OCI-M2 (cell line): Measurements from ENCODE around the gene TULP4.

Source experiments
- DNase-seq: peaks from one replicate; lab custom pipeline; 2025; ENCODE audit not compliant: unreplicated experiment; lab: John Stamatoyannopoulos, UW

The TULP4 gene

DNA sequence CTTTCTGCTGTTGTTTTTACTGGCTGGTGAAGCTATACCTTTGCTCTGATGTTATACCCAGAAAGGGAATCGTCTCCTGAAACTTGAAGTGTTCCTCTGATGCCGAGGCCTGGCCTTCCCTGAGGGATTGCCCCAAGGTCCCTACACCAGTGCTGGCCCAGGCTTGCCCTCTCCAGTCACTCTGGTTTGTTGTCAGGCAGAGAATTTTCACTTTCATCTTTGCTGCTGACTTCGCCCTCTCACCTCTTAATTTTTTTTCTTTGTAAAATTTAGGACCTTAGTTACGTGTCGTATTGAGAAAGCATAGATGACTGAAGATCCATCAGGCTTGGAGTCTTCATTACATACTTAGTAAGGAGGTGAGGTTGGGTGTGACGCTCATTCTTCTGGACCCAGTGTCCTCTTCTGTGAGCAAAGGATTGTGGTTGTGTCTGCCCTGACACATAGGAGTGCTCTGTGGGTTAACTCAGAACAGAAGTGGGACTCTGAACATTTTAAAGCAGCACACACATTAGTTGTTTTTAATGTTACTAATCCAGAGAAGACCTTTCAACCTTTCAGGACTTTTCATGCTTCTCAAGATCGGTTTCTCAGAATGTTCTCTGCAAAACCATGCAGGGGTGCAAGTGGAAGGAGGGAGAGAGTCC lies 45.4 kb downstream of the TULP4 start:
- no peak for DNase-seq

DNA sequence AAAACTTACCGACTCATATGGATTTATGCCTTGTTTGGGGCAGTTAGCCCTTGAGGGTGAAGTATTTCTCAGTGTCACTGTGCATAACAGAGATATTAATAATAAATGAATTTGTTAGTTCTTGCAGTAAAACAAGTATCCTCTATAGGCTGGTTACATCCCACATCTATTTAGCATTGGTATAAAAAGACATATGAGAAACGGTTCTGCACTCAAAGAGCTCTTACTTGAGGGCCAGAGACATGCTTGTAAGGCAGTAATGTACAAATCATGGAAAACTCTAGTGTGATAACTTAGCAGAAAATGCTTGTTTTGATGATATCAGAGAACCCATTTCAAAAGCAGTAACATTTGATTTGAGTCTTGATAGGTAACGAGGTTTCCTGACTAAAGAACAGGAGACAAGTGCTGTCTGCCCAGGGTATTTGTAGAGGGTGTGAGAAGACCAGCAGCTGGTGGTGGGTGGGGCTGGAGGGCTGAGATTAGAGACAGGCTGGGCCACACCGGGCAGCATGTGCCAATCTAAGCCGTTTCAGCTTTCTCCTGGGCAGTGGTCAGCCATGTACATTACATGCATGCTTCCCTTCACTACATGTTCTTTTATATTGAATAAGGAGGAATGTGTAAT lies 46.3 kb downstream of the TULP4 start:
- no peak for DNase-seq

DNA sequence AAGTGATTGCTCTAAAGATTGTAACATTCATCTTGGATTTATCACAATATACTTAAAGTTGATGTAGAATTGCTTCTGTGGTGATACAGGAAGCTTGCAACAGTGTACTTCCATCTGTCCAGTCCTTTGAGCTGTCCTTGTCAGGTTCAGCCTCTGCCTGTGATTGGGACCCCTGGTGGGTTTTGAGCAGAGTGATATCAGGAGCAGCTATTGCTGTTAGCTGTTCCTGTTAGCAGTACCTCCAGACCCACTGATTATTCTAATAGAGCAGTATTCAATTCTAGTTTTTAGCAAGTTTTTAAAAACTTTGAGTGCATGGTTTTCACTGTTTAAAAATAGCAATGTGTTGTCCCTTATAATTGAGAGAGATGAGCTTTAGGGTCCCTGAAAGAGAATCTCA lies 48.8 kb downstream of the TULP4 start:
- no peak for DNase-seq

DNA sequence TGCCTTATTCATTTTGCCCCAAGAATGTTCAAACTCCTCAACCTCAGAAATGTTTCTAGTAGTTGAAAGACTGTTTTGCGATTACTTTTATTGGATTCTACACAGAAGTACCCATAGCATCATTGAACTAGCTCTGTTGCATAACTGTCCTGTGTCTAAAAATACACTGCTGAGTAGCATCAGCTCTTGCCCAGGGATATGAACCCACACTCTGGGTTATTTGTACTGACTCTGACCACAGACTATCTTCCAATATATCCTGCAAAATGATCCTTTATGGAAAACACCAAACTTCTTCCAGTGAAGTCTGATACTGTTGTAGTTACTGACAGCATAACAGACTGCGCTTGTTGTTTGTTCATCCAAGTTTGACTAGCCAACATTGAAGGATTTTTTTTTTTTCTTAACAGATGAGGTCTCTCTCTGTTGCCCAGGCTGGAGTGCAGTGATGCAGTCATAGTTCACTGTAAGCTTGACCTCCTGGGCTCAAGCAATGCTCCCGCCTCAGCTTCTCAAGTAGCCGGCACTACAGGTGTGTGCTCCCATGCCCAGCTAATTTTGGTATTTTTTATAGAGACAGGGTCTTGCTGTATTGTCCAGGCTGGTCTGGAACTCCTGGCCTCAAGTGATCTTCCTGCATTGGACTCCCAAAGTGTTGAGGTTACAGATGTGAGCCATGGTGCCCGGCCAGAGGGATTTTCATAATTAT lies 49.9 kb downstream of the TULP4 start:
- DNase-seq: no peak

DNA sequence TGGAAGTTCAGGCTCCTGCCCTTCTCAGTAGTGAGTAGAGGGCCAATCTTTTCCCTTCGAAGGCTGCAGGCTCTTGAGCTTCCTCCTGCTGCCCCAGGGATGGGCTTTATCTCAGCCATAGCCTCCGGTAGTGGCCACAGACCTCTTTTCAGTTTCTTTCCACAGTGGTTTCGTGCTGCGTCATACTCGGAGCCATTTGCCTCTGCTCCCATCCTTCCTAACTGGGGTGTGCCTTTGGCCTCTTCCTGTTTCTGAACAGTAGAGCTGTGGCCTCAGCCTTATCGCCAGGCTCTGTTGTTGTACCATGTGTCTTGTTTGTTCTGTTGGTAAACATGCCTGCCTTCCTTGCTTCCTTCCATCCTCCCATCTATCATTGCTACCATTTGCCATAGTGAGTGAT lies 54.1 kb downstream of the TULP4 start:
- DNase-seq: peak; percentile 16

DNA sequence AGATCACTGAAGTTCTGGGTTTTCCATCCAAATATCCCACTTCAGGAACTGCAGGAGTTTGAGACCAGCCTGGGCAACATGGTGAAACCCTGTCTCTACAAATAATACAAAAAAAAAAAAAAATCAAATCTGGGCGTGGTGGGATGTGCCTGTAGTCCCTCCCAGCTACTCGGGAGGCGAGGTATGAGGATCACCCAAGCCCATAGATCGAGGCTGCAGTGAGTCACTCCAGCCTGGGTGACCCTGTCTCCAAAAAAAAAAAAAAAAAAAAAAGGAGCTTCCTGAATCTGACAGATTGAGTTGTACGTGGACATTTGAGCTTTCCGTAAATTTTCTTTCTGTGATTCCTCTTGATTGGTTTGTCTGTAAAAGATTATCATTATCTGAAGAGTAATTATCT lies 55.6 kb downstream of the TULP4 start:
- no peak for DNase-seq

DNA sequence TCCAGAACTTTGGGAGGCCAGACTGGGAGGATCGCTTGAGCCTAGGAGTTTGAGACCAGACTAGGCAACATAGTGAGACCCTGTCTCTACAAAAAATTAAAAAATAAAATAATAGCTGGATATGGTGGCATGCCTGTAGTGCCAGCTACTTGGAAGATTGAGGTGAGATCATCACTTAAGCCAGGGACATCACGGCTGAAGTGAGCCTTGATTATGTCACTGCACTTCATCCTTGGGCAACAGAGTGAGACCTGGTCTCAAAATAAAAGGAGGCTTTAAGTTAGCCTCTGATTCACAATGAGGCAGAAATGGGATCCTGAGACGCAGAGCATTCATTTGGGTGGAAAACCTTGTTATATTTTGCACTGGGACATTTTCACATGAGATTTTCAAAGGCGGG lies 57.0 kb downstream of the TULP4 start:
- DNase-seq: no peak

DNA sequence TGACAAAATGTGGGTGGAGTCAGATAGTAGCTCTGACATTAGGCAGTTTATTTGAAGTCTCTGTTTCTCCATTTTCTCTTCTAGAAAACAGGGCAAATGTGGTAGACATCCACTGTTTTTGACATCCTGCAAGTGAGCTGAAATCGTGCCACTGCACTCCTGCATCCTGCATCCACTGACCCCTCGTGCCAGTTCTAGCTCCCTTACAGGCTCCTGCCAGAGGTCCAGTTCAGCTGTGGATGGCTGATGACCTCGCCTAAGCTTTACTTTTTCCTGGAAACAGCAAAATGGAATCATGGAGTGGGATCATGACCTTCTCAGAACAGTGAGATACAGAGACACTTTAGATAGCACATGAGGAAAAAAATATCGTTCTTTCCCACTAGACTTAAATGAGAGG lies 58.5 kb downstream of the TULP4 start:
- no peak for DNase-seq

DNA sequence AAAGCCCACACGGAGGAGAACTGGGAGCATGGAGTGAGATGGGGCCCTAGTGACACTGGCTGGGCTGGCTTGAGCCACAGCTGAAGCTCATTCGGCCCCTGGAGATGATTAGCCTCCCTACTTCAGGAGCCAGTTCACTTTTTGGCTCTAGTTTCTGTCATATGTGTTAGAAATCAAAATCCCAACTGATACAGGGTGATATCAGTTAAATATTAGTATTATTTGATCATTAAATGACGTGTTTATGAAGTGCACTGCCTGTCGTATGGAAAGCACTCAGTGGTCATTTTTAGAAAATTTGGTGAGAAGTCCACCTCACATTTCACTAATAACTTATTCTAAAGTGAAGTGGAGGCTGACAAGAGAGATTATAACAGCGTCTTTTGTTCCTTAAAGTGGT lies 59.0 kb downstream of the TULP4 start:
- DNase-seq: no peak

DNA sequence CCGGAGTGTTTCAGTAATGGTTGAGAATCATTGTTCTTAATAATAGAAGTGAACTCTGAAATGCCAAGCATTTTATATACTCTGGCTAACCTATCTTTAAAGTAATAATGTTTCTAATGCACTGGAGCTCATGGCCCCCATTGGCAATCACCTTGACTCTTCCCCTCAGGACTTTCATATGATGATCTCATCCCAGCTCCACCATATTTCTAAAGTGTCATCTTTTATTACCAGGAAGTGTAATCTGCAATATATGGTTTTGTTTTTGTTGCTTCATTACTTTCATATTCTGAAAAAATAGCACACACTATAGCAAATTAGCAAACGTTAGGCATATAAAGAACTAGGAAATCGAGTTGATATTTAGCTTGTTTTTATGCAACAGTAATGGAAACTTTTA lies 60.3 kb downstream of the TULP4 start:
- DNase-seq: no peak

DNA sequence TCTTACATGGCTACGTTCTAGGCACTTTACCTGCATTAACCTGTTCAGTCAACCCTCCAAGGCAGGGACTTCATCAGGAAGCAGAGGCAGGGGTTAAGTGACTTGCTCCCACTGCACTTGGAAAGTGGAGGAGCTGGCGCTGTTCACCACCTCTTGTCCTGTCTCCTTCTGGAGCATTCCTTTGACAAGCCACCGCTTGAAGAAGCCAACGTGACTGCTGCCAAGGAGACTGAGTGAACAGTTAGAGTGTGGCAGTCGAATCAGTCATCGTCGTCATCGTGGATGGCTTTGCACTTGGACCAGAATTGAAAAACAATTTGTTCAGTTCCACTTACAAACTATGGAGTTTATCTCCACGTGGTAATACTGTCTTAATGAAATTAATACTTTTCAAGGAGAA lies 60.9 kb downstream of the TULP4 start:
- no peak for DNase-seq

DNA sequence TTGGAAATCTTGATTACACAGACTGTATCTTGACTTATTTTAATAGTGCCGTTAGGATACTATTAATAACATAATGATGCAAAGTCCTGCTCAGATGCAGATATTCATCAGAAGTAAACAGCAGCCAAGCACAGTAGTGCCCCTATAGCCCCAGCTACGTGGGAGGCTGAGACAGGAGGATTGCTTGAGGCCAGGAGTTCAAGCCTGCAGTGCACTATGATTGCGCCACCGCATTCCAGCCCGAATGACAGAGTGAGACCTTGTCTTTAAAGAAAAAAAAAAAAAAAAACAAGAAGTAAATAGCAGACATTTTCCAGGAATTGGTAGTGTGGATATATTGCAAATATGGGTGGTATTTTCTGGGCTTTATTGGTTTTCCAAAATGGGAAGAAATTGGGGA lies 61.8 kb downstream of the TULP4 start:
- no peak for DNase-seq

DNA sequence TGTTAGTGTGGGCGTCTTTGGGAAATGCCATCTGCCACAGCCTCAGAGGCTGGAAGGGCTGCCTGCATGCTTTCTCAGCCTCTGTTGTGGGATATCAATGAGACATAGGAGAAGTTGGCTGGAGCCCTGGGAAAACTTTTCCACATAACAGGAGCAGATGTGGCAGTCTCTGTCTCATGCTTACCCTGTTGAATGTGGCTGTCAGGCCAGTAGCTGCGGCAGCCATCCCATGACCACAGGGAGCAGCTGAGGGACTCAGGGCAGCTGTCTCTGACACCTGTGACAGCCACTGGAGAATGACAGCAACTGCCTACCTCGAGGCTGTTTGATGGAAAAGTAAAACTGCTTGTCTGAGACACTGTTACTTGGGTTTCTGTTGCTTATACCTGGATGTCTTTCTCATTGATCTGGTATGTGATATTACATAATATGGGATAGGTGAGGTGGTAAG lies 64.4 kb downstream of the TULP4 start:
- DNase-seq: no peak

DNA sequence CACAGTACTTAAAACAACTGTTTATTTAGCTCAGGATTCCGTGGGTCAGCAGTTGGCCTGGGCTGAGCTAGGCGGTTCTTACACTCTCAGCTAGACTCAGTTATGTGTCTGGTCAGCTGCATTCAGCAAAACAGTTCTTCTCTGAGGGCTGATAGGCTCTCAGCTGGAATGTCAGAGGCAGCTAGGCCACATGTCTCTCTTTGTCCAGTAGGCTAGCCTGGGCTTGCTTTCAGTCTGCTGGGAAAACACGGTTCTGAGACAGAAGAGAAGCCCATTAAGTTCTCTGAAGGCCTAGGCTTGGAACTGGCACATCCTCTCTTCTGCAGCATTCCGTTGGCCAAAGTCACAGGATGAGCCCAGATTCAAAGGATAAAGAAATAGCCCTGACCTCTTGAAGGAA lies 65.6 kb downstream of the TULP4 start:
- DNase-seq: no peak

DNA sequence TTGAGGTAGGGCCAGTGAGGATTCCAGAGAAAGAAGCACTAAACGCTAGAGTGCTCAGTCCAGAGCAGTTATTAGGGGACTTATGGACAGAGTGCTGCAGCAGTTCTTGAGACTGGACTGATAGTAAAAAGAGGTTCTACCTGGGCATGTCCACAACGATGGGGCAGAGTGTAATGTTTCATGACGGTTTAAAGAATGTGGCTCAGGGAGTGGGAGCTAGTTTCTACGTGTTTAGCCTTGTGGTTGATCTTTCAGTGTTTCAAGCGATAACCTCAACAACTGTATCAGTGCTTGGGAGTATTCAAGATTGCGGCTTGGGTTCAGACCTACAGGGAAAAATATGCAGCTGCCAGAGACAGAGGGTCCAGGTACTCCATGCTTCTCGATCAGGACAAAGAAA lies 67.1 kb downstream of the TULP4 start:
- no peak for DNase-seq

DNA sequence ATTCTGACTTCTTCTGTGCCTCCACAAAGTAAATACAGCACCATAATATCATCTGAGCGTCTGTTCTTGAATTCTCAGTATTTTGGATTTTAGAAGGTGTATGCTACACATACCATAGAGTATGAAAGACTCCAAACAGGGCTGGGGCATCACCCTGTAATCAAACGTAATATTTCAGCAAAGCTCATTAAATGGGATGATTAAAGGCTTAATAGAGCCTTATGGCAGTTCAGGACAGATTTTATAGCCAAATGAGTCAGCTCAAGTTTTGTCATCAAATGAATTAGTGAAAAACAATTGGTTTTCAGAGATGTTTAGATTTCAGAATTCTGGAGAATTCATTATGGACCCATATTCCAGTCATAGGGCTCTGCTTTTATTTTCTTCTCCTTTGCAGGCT lies 68.9 kb downstream of the TULP4 start:
- no peak for DNase-seq

DNA sequence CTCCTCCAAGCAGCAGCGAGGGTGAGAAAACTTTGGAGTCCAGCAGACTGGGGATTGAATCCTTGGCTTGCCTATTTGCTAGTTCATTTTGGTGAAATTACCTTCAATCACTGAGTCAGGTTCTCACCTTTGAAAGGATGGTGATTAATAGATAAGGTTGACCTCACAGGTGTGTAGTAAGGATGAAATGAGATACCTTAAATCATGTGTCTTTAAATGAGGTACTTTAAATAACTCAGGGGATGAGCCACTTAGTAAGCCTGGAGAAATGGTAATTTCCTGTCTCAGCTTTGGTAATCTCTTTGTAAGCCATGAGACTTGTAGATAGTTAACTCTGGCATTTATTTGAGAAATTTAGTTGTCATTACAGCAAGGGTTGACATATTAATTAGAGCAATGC lies 70.2 kb downstream of the TULP4 start:
- DNase-seq: no peak

DNA sequence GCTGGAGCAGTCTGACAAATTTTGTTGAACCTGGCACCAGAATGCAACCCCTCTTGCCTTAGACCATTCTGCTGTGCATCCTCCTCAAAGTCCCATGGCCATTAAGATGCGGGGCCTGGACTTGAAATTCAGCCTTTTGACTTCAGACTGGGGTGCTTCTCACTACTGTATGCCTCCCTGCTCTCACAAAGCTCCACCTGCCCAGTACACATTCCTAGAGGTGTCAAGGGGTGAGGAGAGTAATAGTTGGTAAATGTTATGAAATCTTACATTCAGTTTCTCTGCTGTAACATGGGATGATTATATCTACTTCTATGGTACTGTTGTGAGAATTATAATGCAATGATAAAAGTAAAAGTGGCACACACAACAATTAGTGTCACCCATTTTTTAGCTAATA lies 70.8 kb downstream of the TULP4 start:
- DNase-seq: no peak

DNA sequence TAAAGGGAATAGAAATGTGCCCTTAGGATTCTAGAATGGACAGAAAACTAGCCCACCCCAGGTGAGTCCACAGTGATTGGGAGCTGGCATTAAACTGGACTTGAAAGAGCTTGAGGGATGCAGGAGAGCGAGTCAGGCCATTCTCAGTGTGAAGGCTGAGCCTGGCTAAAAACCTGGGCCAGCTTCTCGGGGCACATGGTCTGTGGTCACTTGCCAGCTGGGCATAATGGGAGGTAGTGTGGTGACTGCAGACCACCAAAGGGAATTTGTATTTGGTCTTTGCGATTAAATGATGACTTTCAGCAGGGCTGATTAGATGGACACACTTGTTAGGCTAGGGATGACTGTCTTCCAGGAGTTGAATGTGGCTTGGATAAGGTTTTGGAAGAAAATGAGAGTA lies 71.3 kb downstream of the TULP4 start:
- no peak for DNase-seq

DNA sequence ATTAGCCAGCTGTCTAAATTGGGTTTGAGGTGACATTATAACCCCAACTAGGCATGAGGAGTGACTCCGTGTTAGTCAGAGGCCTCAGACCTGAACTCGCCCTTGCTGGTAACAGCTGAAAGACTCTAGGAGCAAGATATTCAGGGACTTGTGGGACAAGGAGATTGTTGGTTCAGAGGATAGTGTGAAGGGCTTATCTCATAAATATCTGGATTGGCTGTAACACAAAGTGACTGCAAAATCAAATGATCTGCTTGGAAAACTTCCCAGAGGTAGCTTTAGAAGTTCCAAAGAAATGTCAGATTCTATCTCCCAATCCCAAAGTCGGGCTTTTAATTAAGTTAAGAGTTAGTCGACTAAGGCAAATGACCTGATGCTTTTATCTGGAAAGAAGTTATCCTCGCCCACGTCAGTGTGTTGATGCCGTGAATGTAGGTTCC lies 72.4 kb downstream of the TULP4 start:
- no peak for DNase-seq

DNA sequence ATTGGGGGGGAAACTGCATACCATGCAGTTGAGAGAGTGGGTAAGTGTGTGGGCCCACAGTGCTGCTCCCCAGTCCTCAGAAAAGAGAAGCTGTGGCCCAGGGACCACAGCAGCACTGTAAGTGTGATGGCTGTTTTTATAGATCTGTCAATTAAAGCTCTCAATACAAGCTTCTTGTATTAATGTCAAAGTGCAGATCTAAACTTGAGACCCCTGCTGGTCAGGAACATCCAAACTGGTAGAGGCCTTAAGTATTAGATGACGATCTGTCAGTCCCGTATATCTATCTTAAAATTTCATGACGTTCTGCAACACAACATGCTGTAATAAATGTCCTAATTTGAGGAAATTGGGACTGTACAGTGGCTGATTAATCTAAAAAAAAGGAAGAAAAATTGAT lies 74.8 kb downstream of the TULP4 start:
- no peak for DNase-seq

DNA sequence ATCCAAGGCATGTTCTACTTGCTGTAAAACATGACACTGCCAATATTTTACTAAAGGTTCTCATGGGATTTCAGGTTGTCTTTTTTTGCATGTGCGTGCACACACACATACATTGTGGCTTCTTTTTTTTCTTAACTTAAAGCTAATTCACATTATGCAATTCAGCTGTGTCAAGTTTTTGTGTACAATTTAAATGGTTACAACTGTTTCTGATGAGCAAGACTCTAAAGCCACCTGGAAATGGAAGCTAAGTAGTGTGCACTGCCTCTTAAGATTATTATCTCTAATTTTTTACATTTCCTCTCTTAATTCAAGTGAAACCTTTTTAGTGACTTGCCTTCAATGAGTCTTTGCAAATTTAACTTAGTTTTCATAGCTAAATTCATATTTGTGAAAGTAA lies 75.3 kb downstream of the TULP4 start:
- no peak for DNase-seq

DNA sequence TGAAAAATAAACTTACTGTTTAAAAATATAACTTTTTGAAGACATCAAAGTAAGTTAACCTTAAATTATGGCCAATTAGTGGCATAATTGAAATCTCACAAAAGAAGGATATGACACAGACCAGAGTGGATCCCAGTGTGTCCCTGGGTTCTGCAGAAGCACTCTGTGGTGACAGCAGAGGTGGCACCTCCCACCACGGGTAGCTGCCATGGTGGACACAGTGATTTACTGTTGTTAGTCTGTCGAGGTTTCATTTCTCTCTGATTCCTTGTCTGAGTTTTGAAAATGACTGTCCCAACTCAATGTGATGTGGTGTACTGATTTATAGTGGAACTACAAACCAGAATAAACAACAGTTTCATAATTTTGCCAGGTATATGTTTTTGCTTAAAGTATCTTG lies 76.5 kb downstream of the TULP4 start:
- no peak for DNase-seq
